Spinal cord (tissue), 10 donors: ENCODE measurements around the gene LOXL4. TPM values are rescaled to one million over a fixed set of nuclear protein-coding genes. Genes with fewer than 3 reads are reported as not detected.

Experiments used
- DNase-seq, 6 donors: peaks; one replicate each; pipeline versions ENCODE4 v3.0.0 to v3.0.0-alpha.2; 2013 to 2015; ENCODE audit warnings: low spot score in 6 of 6, low read depth in 4 of 6
- H3K27ac ChIP-seq: one replicate; pipeline ENCODE4 v1.5.1; 2013; ENCODE audit warnings: low read depth, low read length, control low read depth
- H3K27me3 ChIP-seq: one replicate; pipeline ENCODE4 v1.6.1; 2013; ENCODE audit warnings: low read length; ENCODE audit not compliant: control insufficient read depth, insufficient read depth
- H3K36me3 ChIP-seq: one replicate; pipeline ENCODE4 v1.6.1; 2013; ENCODE audit warnings: low read length; ENCODE audit not compliant: control insufficient read depth, insufficient read depth
- H3K4me1 ChIP-seq: one replicate; pipeline ENCODE4 v1.6.1; 2013; ENCODE audit warnings: low read length; ENCODE audit not compliant: control insufficient read depth, insufficient read depth
- H3K4me3 ChIP-seq: one replicate; pipeline ENCODE4 v1.5.1; 2013; ENCODE audit warnings: low read depth, low read length, control low read depth
- H3K9me3 ChIP-seq: one replicate; pipeline ENCODE4 v1.6.1; 2013; ENCODE audit warnings: low read length; ENCODE audit not compliant: control insufficient read depth, insufficient read depth
- WGBS: methylation state at CpG from one replicate; pipeline ENCODE4 v1.1.5; 2013; ENCODE audit warnings: missing lambda C conversion rate; ENCODE audit not compliant: insufficient coverage; 5-methylcytosine and 5-hydroxymethylcytosine counted together
- polyA plus RNA-seq, 2 donors: library from polyadenylated mRNA; unstranded; fragments of 120-200 nt; gene quantifications; one replicate each; pipeline ENCODE4 v1.2.1, GENCODE V29; 2013; ENCODE audit not compliant: insufficient read length in 2 of 2
- total RNA-seq, 2 donors: library from RNA; depleted of rRNA in 1 of 2; stranded (reverse); fragments of 120-200 nt in 1 of 2; fragments of >200 nt in 1 of 2; gene quantifications; one replicate each; pipeline versions ENCODE4 v1.2.3 to v1.2.4, GENCODE V29; 2013 to 2014
- donor health status: healthy.

Gene LOXL4
- total and polyA plus RNA-seq, 4 donors = 0.76 to 1.6 (median 0.92) TPM

GRCh38 chr10:98308669-98309365 lies 40.8 kb upstream of the LOXL4 start:
- peak in 4 of 6 donors; percentile 15 to 87 (median 34) for DNase-seq
- no peaks in the 10 kb centered on the region for H3K9me3 ChIP-seq
- H3K27ac ChIP-seq = peak overlapping the region; percentile 44
- no peaks in the 10 kb centered on the region for H3K36me3 ChIP-seq
- 37% methylated on average over 10 of the region's 13 CpGs for WGBS
- peaks cover 19% of the 10 kb centered on the region for H3K4me1 ChIP-seq
- H3K4me3 ChIP-seq = peak overlapping the region; percentile 17
- no peaks in the 10 kb centered on the region for H3K27me3 ChIP-seq

GRCh38 chr10:98307916-98308541 lies 40.0 kb upstream of the LOXL4 start:
- no peaks in the 10 kb centered on the region for H3K36me3 ChIP-seq
- peak in 1 of 6 donors; percentile 60 for DNase-seq
- H3K4me3 ChIP-seq = no peak overlapping the region
- no peaks in the 10 kb centered on the region for H3K9me3 ChIP-seq
- no peak overlapping the region for H3K27ac ChIP-seq
- no peaks in the 10 kb centered on the region for H3K27me3 ChIP-seq
- H3K4me1 ChIP-seq = peaks cover 19% of the 10 kb centered on the region
- 81% methylated on average over 8 of the region's 11 CpGs for WGBS

GRCh38 chr10:98306501-98306900 lies 38.5 kb upstream of the LOXL4 start:
- 100% methylated on average over 3 of the region's 4 CpGs for WGBS
- DNase-seq = no peak

GRCh38 chr10:98303569-98303968 lies 35.6 kb upstream of the LOXL4 start:
- Histone ChIP-seq H3K27me3 (no peaks in the 10 kb centered on the region), H3K9me3 (no peaks in the 10 kb centered on the region), H3K4me3 (no peak overlapping the region), H3K4me1 (peaks cover 13% of the 10 kb centered on the region), H3K27ac (no peak overlapping the region), H3K36me3 (no peaks in the 10 kb centered on the region)
- DNase-seq = no peak

More at GRCh38 chr10:98306501-98306900, 38.5 kb upstream of the LOXL4 start:
- Histone ChIP-seq H3K27me3 (no peaks in the 10 kb centered on the region), H3K4me3 (no peak overlapping the region), H3K4me1 (peaks cover 26% of the 10 kb centered on the region), H3K27ac (no peak overlapping the region), H3K9me3 (no peaks in the 10 kb centered on the region), H3K36me3 (no peaks in the 10 kb centered on the region)

- Histone ChIP-seq H3K27ac (no peak overlapping the region), H3K27me3 (no peaks in the 10 kb centered on the region), H3K4me1 (peaks cover 7% of the 10 kb centered on the region), H3K36me3 (no peaks in the 10 kb centered on the region), H3K4me3 (no peak overlapping the region), H3K9me3 (no peaks in the 10 kb centered on the region)
- WGBS = 73% methylated on average over 3 of the region's 4 CpGs
- no peak for DNase-seq
Measured at GRCh38 chr10:98302741-98303365, 34.9 kb upstream of the LOXL4 start.

GRCh38 chr10:98301664-98302319 lies 33.8 kb upstream of the LOXL4 start:
- WGBS = 66% methylated on average over 8 of the region's 9 CpGs
- H3K9me3 ChIP-seq = no peaks in the 10 kb centered on the region
- no peak overlapping the region for H3K27ac ChIP-seq
- no peak for DNase-seq
- H3K27me3 ChIP-seq = no peaks in the 10 kb centered on the region
- H3K4me1 ChIP-seq = peaks cover 7% of the 10 kb centered on the region
- H3K36me3 ChIP-seq = no peaks in the 10 kb centered on the region
- no peak overlapping the region for H3K4me3 ChIP-seq

GRCh38 chr10:98300526-98301229 lies 32.7 kb upstream of the LOXL4 start:
- WGBS = 77% methylated on average over 3 of the region's 7 CpGs
- no peaks in the 10 kb centered on the region for H3K36me3 ChIP-seq
- peaks cover 7% of the 10 kb centered on the region for H3K4me1 ChIP-seq
- no peak overlapping the region for H3K27ac ChIP-seq
- no peaks in the 10 kb centered on the region for H3K27me3 ChIP-seq
- H3K9me3 ChIP-seq = no peaks in the 10 kb centered on the region
- no peak overlapping the region for H3K4me3 ChIP-seq
- no peak for DNase-seq

GRCh38 chr10:98299341-98299740 lies 31.3 kb upstream of the LOXL4 start:
- H3K27me3 ChIP-seq = no peaks in the 10 kb centered on the region
- H3K4me3 ChIP-seq = no peak overlapping the region
- DNase-seq = no peak
- H3K9me3 ChIP-seq = no peaks in the 10 kb centered on the region
- H3K36me3 ChIP-seq = no peaks in the 10 kb centered on the region
- H3K27ac ChIP-seq = no peak overlapping the region
- 63% methylated on average over 5 of the region's 9 CpGs for WGBS
- peaks cover 15% of the 10 kb centered on the region for H3K4me1 ChIP-seq

GRCh38 chr10:98296524-98296923 lies 28.5 kb upstream of the LOXL4 start:
- DNase-seq = no peak
- WGBS = 67% methylated on average over 1 of the region's 1 CpG
- Histone ChIP-seq H3K36me3 (no peaks in the 10 kb centered on the region), H3K9me3 (no peaks in the 10 kb centered on the region), H3K27ac (no peak overlapping the region), H3K4me1 (peaks cover 8% of the 10 kb centered on the region), H3K27me3 (no peaks in the 10 kb centered on the region), H3K4me3 (no peak overlapping the region)
